H9 (cell line): ENCODE measurements around the gene FGR. TPM values are rescaled to one million over a fixed set of nuclear protein-coding genes. Genes with fewer than 3 reads are reported as not detected.

ENCODE experiments used
- DNase-seq: peaks from one replicate; pipeline ENCODE4 v3.0.0-alpha.2; 2017
- H2AFZ ChIP-seq: one replicate; pipeline ENCODE4 v1.6.1; 2013; ENCODE audit warnings: mild to moderate bottlenecking, low read length, control low read depth, moderate library complexity
- H2AK5ac ChIP-seq: 2 replicates; pipeline ENCODE4 v1.6.1; 2013; ENCODE audit warnings: low read length, control low read depth, mixed read lengths; ENCODE audit not compliant: insufficient read length
- H2BK120ac ChIP-seq: one replicate; pipeline ENCODE4 v1.6.1; 2013; ENCODE audit warnings: low read depth, mild to moderate bottlenecking, low read length, control low read depth, inconsistent platforms; ENCODE audit not compliant: poor library complexity, severe bottlenecking
- H2BK12ac ChIP-seq: 2 replicates; pipeline ENCODE4 v1.6.1; 2013; ENCODE audit warnings: low read length, control low read depth, mixed read lengths, low read depth; ENCODE audit not compliant: insufficient read length
- H2BK15ac ChIP-seq: 2 replicates; pipeline ENCODE4 v1.6.1; 2013; ENCODE audit warnings: low read depth, low read length, control low read depth
- H2BK20ac ChIP-seq: one replicate; pipeline ENCODE4 v1.6.1; 2013; ENCODE audit warnings: low read depth, mild to moderate bottlenecking, low read length, control low read depth, inconsistent platforms; ENCODE audit not compliant: poor library complexity, severe bottlenecking
- H2BK5ac ChIP-seq: 2 replicates; pipeline ENCODE4 v1.6.1; 2013; ENCODE audit warnings: low read length, control low read depth, mixed read lengths; ENCODE audit not compliant: insufficient read length
- H3K14ac ChIP-seq: 2 replicates; pipeline ENCODE4 v1.6.1; 2013; ENCODE audit warnings: low read length, control low read depth; ENCODE audit not compliant: insufficient read depth
- H3K18ac ChIP-seq: 2 replicates; pipeline ENCODE4 v1.6.1; 2013; ENCODE audit warnings: low read depth, mild to moderate bottlenecking, mixed read lengths, low read length, control low read depth; ENCODE audit not compliant: insufficient read length
- H3K23ac ChIP-seq: 2 replicates; pipeline ENCODE4 v1.6.1; 2013; ENCODE audit warnings: low read length, control low read depth, mixed read lengths, low read depth; ENCODE audit not compliant: insufficient read length
- H3K23me2 ChIP-seq: 2 replicates; pipeline ENCODE4 v1.6.1; 2013; ENCODE audit warnings: low read depth, mild to moderate bottlenecking, mixed read lengths, low read length, control low read depth; ENCODE audit not compliant: insufficient read length, poor library complexity, severe bottlenecking
- H3K27ac ChIP-seq: 2 replicates; pipeline ENCODE4 v1.5.1; 2013; ENCODE audit warnings: low read length, control low read depth, mixed read lengths, low read depth; ENCODE audit not compliant: insufficient read length
- H3K27me3 ChIP-seq: 2 replicates; pipeline ENCODE4 v1.6.1; 2013; ENCODE audit warnings: low read length, control low read depth, inconsistent platforms; ENCODE audit not compliant: insufficient read depth
- H3K4ac ChIP-seq: 2 replicates; pipeline ENCODE4 v1.6.1; 2013; ENCODE audit warnings: low read depth, mild to moderate bottlenecking, control low read depth, inconsistent platforms, low read length, moderate library complexity
- H3K4me1 ChIP-seq: 2 replicates; pipeline ENCODE4 v1.6.1; 2013; ENCODE audit warnings: low read length, control low read depth, inconsistent platforms; ENCODE audit not compliant: insufficient read depth
- H3K4me2 ChIP-seq: 2 replicates; pipeline ENCODE4 v1.6.1; 2013; ENCODE audit warnings: low read length, control low read depth, mixed read lengths; ENCODE audit not compliant: insufficient read length, insufficient read depth
- H3K56ac ChIP-seq: 2 replicates; pipeline ENCODE4 v1.6.1; 2013; ENCODE audit warnings: low read depth, mild to moderate bottlenecking, mixed read lengths, low read length, control low read depth; ENCODE audit not compliant: insufficient read length
- H3K79me1 ChIP-seq: 2 replicates; pipeline ENCODE4 v1.6.1; 2013; ENCODE audit warnings: low read depth, mild to moderate bottlenecking, moderate library complexity, low read length, control low read depth, inconsistent platforms; ENCODE audit not compliant: insufficient read depth, poor library complexity, severe bottlenecking
- H3K79me2 ChIP-seq: 2 replicates; pipeline ENCODE4 v1.6.1; 2013; ENCODE audit warnings: low read length, control low read depth, inconsistent platforms; ENCODE audit not compliant: insufficient read depth
- H3K9ac ChIP-seq: 2 replicates; pipeline ENCODE4 v1.6.1; 2013; ENCODE audit warnings: low read length, control low read depth, mixed read lengths; ENCODE audit not compliant: insufficient read length; ENCODE audit errors: extremely low read depth
- H3K9me3 ChIP-seq: one replicate; pipeline ENCODE4 v1.6.1; 2013; ENCODE audit warnings: low read depth, low read length, inconsistent platforms; ENCODE audit not compliant: control insufficient read depth
- H3T11ph ChIP-seq: one replicate; pipeline ENCODE4 v1.6.1; 2013; ENCODE audit warnings: mild to moderate bottlenecking, low read length, control low read depth, inconsistent platforms
- H4K20me1 ChIP-seq: one replicate; pipeline ENCODE4 v1.6.1; 2013; ENCODE audit not compliant: control insufficient read depth, insufficient read length, insufficient read depth
- H4K5ac ChIP-seq: 2 replicates; pipeline ENCODE4 v1.6.1; 2013; ENCODE audit warnings: low read depth, mild to moderate bottlenecking, mixed read lengths, low read length, control low read depth; ENCODE audit not compliant: insufficient read length
- H4K8ac ChIP-seq: replicated peaks from 2 replicates; pipeline ENCODE4 v1.6.1; 2013; ENCODE audit warnings: low read length, control low read depth, mixed read lengths, low read depth; ENCODE audit not compliant: insufficient read length
- H4K91ac ChIP-seq: 2 replicates; pipeline ENCODE4 v1.6.1; 2013; ENCODE audit warnings: low read depth, mild to moderate bottlenecking, moderate library complexity, mixed read lengths, low read length, control low read depth; ENCODE audit not compliant: insufficient read length
- H3K27ac Mint-ChIP-seq, 3 experiments: 2 replicates in 2 of 3; 3 replicates in 1 of 3; pipeline ENCODE4 v1.8.0; 2020 to 2021; ENCODE audit warnings: mixed read lengths in 3 of 3, mild to moderate bottlenecking in 1 of 3, moderate library complexity in 1 of 3
- H3K27me3 Mint-ChIP-seq: 2 replicates; pipeline ENCODE4 v1.8.0; 2021; ENCODE audit warnings: low read depth, mild to moderate bottlenecking, moderate library complexity, mixed read lengths
- H3K36me3 Mint-ChIP-seq, 3 experiments: 2 replicates in 2 of 3; 3 replicates in 1 of 3; pipeline ENCODE4 v1.8.0; 2020 to 2021; ENCODE audit warnings: low read depth in 3 of 3, mixed read lengths in 3 of 3; ENCODE audit not compliant: insufficient read depth in 1 of 3
- H3K4me1 Mint-ChIP-seq, 2 experiments: 2 replicates each; pipeline ENCODE4 v1.8.0; 2020; ENCODE audit warnings: mixed read lengths in 2 of 2
- H3K4me3 Mint-ChIP-seq, 2 experiments: 2 replicates in 1 of 2; 3 replicates in 1 of 2; pipeline ENCODE4 v1.8.0; 2020 to 2021; ENCODE audit warnings: mild to moderate bottlenecking in 2 of 2, mixed read lengths in 2 of 2, moderate library complexity in 1 of 2
- H3K9me3 Mint-ChIP-seq, 2 experiments: 2 replicates in 1 of 2; 3 replicates in 1 of 2; pipeline ENCODE4 v1.8.0; 2020; ENCODE audit warnings: mild to moderate bottlenecking in 2 of 2, mixed read lengths in 2 of 2, moderate library complexity in 1 of 2
- WGBS: extraction: QIAGEN DNeasy Blood & Tissue Kit; methylation state at CpG from one replicate; pipeline ENCODE4 v1.1.7; 2013; ENCODE audit warnings: missing lambda C conversion rate, low lambda C conversion rate, mixed read lengths; ENCODE audit not compliant: insufficient read length; ENCODE audit errors: extremely low coverage; 5-methylcytosine and 5-hydroxymethylcytosine counted together
- total RNA-seq: library from RNA; stranded (reverse); gene quantifications from 2 replicates; pipeline ENCODE4 v1.2.1, GENCODE V29; 2021
- TF ChIP-seq, protein P1 (sequence below): fragments of 200-600 bp; sonication (generic); conservative IDR thresholded peaks from 3 replicates; pipeline ENCODE4 v1.8.0; 2021; ENCODE audit warnings: antibody characterized with exemption, mild to moderate bottlenecking

The FGR gene
- total RNA-seq, 1 experiment from 2014 or later, result not detected

- H3K27ac ChIP-seq, result no peak overlapping the region
- Mint-ChIP-seq H3K27ac (no peak overlapping the region), H3K9me3 (no peaks in the 10 kb centered on the region), H3K4me3 (no peak overlapping the region), H3K36me3 (no peaks in the 10 kb centered on the region), H3K4me1 (peaks cover 21 to 24% of the 10 kb centered on the region in 2 experiments), H3K27me3 (peaks cover 2% of the 10 kb centered on the region)
- no peak overlapping the region for H4K8ac ChIP-seq
- H3K27me3 ChIP-seq, result no peaks in the 10 kb centered on the region
- H2BK5ac ChIP-seq, result no peak overlapping the region
- H2BK15ac ChIP-seq, result no peak overlapping the region
- H4K5ac ChIP-seq, result no peak overlapping the region
- no peaks in the 10 kb centered on the region for H3K79me2 ChIP-seq
- no peak overlapping the region for H3K56ac ChIP-seq
- no peak overlapping the region for H3K9ac ChIP-seq
- no peak overlapping the region for H2BK12ac ChIP-seq
- H3K23ac ChIP-seq, result no peak overlapping the region
- no peak overlapping the region for H2AFZ ChIP-seq
- no peaks in the 10 kb centered on the region for H3K79me1 ChIP-seq
- peaks cover 5% of the 10 kb centered on the region; the same call in 1 of the 2 replicates for H3K4me1 ChIP-seq
- no peaks in the 10 kb centered on the region for H4K20me1 ChIP-seq
- H3K9me3 ChIP-seq, result no peaks in the 10 kb centered on the region
- H3K18ac ChIP-seq, result no peak overlapping the region
- H3K14ac ChIP-seq, result no peak overlapping the region
- DNase-seq, result peak; percentile 54
- H2AK5ac ChIP-seq, result no peak overlapping the region
- no peak overlapping the region for H2BK120ac ChIP-seq
- no CpG with 5 or more reads among the region's 8 CpGs for WGBS
- no peak overlapping the region for H3K4me2 ChIP-seq
- TF ChIP-seq, protein P1, sequence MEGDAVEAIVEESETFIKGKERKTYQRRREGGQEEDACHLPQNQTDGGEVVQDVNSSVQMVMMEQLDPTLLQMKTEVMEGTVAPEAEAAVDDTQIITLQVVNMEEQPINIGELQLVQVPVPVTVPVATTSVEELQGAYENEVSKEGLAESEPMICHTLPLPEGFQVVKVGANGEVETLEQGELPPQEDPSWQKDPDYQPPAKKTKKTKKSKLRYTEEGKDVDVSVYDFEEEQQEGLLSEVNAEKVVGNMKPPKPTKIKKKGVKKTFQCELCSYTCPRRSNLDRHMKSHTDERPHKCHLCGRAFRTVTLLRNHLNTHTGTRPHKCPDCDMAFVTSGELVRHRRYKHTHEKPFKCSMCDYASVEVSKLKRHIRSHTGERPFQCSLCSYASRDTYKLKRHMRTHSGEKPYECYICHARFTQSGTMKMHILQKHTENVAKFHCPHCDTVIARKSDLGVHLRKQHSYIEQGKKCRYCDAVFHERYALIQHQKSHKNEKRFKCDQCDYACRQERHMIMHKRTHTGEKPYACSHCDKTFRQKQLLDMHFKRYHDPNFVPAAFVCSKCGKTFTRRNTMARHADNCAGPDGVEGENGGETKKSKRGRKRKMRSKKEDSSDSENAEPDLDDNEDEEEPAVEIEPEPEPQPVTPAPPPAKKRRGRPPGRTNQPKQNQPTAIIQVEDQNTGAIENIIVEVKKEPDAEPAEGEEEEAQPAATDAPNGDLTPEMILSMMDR, result no peak
- H3T11ph ChIP-seq, result no peak overlapping the region
- no peak overlapping the region for H4K91ac ChIP-seq
- H3K23me2 ChIP-seq, result peaks cover 6% of the 10 kb centered on the region
- no peak overlapping the region for H2BK20ac ChIP-seq
- H3K4ac ChIP-seq, result no peak overlapping the region
Measured at GRCh38 chr1:27664291-27664690, 29.3 kb upstream of the FGR start.
